ENCODE data around the gene CAMSAP1.

GRCh38 chr9:135882011-135882410 lies 25.3 kb downstream of the CAMSAP1 start:
- TF ChIP-seq CTCF (IDR thresholded peaks at IDR 0.05) (no peak), POLR2A (IDR thresholded peaks at IDR 0.05) (no peak)
